Measurements from ENCODE around the gene MAPKAP1.

DNA sequence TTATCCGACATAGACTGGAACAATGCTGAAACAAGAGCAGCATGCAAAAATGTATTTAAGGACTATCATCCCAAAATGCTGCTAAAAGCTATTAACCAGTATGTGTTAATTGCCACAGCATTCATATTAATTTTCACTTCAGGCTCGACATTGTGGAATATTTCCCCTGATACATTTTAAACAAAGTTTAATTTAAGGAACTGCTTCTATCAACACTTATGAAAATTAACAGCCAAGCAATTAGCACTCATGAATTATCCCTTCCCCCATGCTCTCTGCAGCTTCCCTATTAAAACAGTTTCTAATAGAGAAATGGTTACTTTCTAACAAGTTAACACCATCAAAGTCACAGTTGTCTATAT is 54.8 kb downstream of the MAPKAP1 start:
- TF ChIP-seq EZH2 (IDR thresholded peaks at IDR 0.05; ENCODE audit: insufficient read depth, poor library complexity, severe bottlenecking) (no peak), EZH2phosphoT487 (IDR thresholded peaks at IDR 0.05; ENCODE audit: insufficient read depth, low read depth) (no peak)

Data from GM23248 (cell line).